HCT116 (cell line): Measurements from ENCODE around the gene FAM20C.

Source experiments
- EGR1 ChIP-seq: IDR thresholded peaks from 2 replicates; pipeline ENCODE4 v1.6.1; 2012; ENCODE audit warnings: low read depth
- EZH2phosphoT487 ChIP-seq: fragments of 200-600 bp; IDR thresholded peaks from 2 replicates; pipeline ENCODE4 v1.6.1; 2018; ENCODE audit warnings: antibody characterized with exemption, borderline replicate concordance
- POLR2A ChIP-seq: IDR thresholded peaks from 2 replicates; pipeline ENCODE4 v1.7.0; 2011; ENCODE audit warnings: borderline replicate concordance; ENCODE audit not compliant: insufficient read depth, insufficient read length; ENCODE audit errors: extremely low read depth
- POLR2AphosphoS5 ChIP-seq: IDR thresholded peaks from 2 replicates; pipeline ENCODE4 v1.6.1; 2011; ENCODE audit warnings: mild to moderate bottlenecking, low read depth, low read length, moderate library complexity
- YY1 ChIP-seq: IDR thresholded peaks from 2 replicates; pipeline ENCODE4 v1.6.1; 2011; ENCODE audit warnings: low read length, low read depth, moderate library complexity, mild to moderate bottlenecking; ENCODE audit not compliant: insufficient replicate concordance; ENCODE audit errors: extremely low read depth
- ZNF274 ChIP-seq: fragments of 200-500 bp; sonication (Bioruptor generic); IDR thresholded peaks from 2 replicates; pipeline ENCODE4 v1.6.1; 2014; ENCODE audit warnings: mild to moderate bottlenecking, low read depth, low read length, inconsistent platforms
- TF ChIP-seq, protein P1 (sequence below), 3 experiments: fragments of 200-600 bp in 1 of 3; sonication (generic) in 1 of 3; IDR thresholded peaks in 2 of 3; conservative IDR thresholded peaks in 1 of 3; 2 replicates each; pipeline ENCODE4 v1.5.1; 2012 to 2017; ENCODE audit warnings: low read depth in 2 of 3, low read length in 2 of 3, antibody characterized with exemption in 1 of 3, borderline replicate concordance in 1 of 3, control low read depth in 1 of 3, mild to moderate bottlenecking in 1 of 3, mixed read lengths in 1 of 3, mixed run types in 1 of 3, moderate library complexity in 1 of 3; ENCODE audit not compliant: insufficient read depth in 1 of 3
- TF ChIP-seq, protein P2 (sequence below): IDR thresholded peaks from 2 replicates; pipeline ENCODE4 v1.6.1; 2012

DNA sequence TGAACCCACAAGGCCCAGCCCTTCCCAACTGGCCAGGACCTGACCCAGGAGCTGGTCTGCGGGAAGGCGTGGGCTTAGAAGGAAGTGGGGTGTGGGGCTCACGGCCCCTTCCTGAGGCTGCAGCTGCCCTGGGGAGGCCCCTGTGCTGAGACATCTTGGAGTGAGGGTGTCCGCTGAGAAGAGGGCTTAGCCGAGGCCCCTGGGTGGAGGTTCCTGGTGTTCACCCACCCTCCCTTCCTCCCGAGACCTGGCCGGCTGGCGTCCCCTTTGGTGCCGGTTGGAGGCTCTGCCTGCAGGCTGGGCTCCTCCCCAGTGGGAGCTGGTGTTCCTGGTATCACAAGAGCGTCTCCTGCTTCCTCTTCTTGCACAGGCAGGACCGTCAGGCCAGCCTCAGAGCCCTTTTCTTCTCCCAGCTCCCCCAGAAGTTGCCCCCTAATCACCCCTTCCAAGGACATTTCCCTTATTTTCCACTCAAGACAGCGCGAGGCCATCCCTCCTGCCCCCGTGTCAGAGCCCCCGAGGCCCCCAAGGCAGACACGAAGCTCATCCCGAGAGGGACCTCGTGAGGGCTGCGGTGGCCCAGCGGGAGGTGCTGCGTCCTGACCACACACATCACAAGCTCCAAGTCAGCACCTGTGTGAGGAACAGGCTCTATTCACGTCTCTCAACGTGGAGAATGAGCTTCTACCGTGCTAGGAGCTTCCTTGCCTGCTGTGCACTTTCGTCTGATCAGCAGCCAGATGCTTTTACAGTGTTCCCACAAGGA lies 25.1 kb upstream of the FAM20C start:
- TF ChIP-seq EZH2phosphoT487 (no peak), POLR2A (no peak), POLR2AphosphoS5 (no peak), ZNF274 (no peak), YY1 (no peak), EGR1 (no peak)
- TF ChIP-seq, protein P1, sequence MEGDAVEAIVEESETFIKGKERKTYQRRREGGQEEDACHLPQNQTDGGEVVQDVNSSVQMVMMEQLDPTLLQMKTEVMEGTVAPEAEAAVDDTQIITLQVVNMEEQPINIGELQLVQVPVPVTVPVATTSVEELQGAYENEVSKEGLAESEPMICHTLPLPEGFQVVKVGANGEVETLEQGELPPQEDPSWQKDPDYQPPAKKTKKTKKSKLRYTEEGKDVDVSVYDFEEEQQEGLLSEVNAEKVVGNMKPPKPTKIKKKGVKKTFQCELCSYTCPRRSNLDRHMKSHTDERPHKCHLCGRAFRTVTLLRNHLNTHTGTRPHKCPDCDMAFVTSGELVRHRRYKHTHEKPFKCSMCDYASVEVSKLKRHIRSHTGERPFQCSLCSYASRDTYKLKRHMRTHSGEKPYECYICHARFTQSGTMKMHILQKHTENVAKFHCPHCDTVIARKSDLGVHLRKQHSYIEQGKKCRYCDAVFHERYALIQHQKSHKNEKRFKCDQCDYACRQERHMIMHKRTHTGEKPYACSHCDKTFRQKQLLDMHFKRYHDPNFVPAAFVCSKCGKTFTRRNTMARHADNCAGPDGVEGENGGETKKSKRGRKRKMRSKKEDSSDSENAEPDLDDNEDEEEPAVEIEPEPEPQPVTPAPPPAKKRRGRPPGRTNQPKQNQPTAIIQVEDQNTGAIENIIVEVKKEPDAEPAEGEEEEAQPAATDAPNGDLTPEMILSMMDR (IDR thresholded peaks at IDR 0.05 in 2 of 3, conservative IDR thresholded peaks at IDR 0.05 in 1 of 3; ENCODE audit: borderline replicate concordance in 1 of 3, insufficient read depth in 1 of 3, low read depth in 2 of 3, low read length in 2 of 3) = no peak
- TF ChIP-seq, protein P2, sequence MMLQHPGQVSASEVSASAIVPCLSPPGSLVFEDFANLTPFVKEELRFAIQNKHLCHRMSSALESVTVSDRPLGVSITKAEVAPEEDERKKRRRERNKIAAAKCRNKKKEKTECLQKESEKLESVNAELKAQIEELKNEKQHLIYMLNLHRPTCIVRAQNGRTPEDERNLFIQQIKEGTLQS = no peak
